GM19025 (cell line): ENCODE data around the gene E2F8.

Experiments used
- ATAC-seq: cut with Tn5 transposase; IDR thresholded peaks from one replicate; pipeline ENCODE4 v1.9.1; 2021; ENCODE audit warnings: mild to moderate bottlenecking, low read depth, moderate library complexity; ENCODE audit not compliant: unreplicated experiment

Gene E2F8

GRCh38 chr11:19252394-19253152 is 11.8 kb upstream of the E2F8 start:
- no peak for ATAC-seq

GRCh38 chr11:19251577-19251976 is 10.8 kb upstream of the E2F8 start:
- no peak for ATAC-seq

- no peak for ATAC-seq
Observed at GRCh38 chr11:19246816-19247215, 6.1 kb upstream of the E2F8 start.

- ATAC-seq: no peak
Observed at GRCh38 chr11:19245351-19245750, 4.6 kb upstream of the E2F8 start.

- ATAC-seq: no peak
Observed at GRCh38 chr11:19244621-19245020, 3.9 kb upstream of the E2F8 start.

GRCh38 chr11:19244084-19244483 is 3.3 kb upstream of the E2F8 start:
- ATAC-seq: no peak

GRCh38 chr11:19243613-19244012 is 2.9 kb upstream of the E2F8 start:
- no peak for ATAC-seq

- no peak for ATAC-seq
Observed at GRCh38 chr11:19243143-19243542, 2.4 kb upstream of the E2F8 start.

GRCh38 chr11:19242179-19242932 is 1.6 kb upstream of the E2F8 start:
- ATAC-seq: no peak

- ATAC-seq: peak; percentile 25
Observed at GRCh38 chr11:19241260-19242178, 774 bp upstream of the E2F8 start.

GRCh38 chr11:19239039-19239438 is 1.7 kb downstream of the E2F8 start:
- no peak for ATAC-seq

- ATAC-seq: no peak
Observed at GRCh38 chr11:19237813-19238212, 2.9 kb downstream of the E2F8 start.

- no peak for ATAC-seq
Observed at GRCh38 chr11:19237381-19237780, 3.4 kb downstream of the E2F8 start.

GRCh38 chr11:19234231-19234817 is 6.4 kb downstream of the E2F8 start:
- ATAC-seq: no peak

- ATAC-seq: no peak
Observed at GRCh38 chr11:19232910-19233503, 7.7 kb downstream of the E2F8 start.

- ATAC-seq: no peak
Observed at GRCh38 chr11:19229671-19230070, 11.1 kb downstream of the E2F8 start.

GRCh38 chr11:19228968-19229367 is 11.8 kb downstream of the E2F8 start:
- no peak for ATAC-seq

- no peak for ATAC-seq
Observed at GRCh38 chr11:19226378-19227195, 14.2 kb downstream of the E2F8 start.

GRCh38 chr11:19225581-19225980 is 15.2 kb downstream of the E2F8 start:
- ATAC-seq: no peak
